H9 (cell line): ENCODE data around the gene ABCG2. TPM values are rescaled to one million over a fixed set of nuclear protein-coding genes. Genes with fewer than 3 reads are reported as not detected.
"Not testable (repeated sequence)": the region's sequence is repeated elsewhere in the genome, so short reads cannot be mapped to it uniquely, and the experiment has no call there.

Experiments
- DNase-seq: peaks from one replicate; pipeline ENCODE4 v3.0.0-alpha.2; 2017
- H2AFZ ChIP-seq: one replicate; pipeline ENCODE4 v1.6.1; 2013; ENCODE audit warnings: mild to moderate bottlenecking, low read length, control low read depth, moderate library complexity
- H2AK5ac ChIP-seq: 2 replicates; pipeline ENCODE4 v1.6.1; 2013; ENCODE audit warnings: low read length, control low read depth, mixed read lengths; ENCODE audit not compliant: insufficient read length
- H2BK120ac ChIP-seq: one replicate; pipeline ENCODE4 v1.6.1; 2013; ENCODE audit warnings: low read depth, mild to moderate bottlenecking, low read length, control low read depth, inconsistent platforms; ENCODE audit not compliant: poor library complexity, severe bottlenecking
- H2BK12ac ChIP-seq: 2 replicates; pipeline ENCODE4 v1.6.1; 2013; ENCODE audit warnings: low read length, control low read depth, mixed read lengths, low read depth; ENCODE audit not compliant: insufficient read length
- H2BK15ac ChIP-seq: 2 replicates; pipeline ENCODE4 v1.6.1; 2013; ENCODE audit warnings: low read depth, low read length, control low read depth
- H2BK20ac ChIP-seq: one replicate; pipeline ENCODE4 v1.6.1; 2013; ENCODE audit warnings: low read depth, mild to moderate bottlenecking, low read length, control low read depth, inconsistent platforms; ENCODE audit not compliant: poor library complexity, severe bottlenecking
- H2BK5ac ChIP-seq: 2 replicates; pipeline ENCODE4 v1.6.1; 2013; ENCODE audit warnings: low read length, control low read depth, mixed read lengths; ENCODE audit not compliant: insufficient read length
- H3K14ac ChIP-seq: 2 replicates; pipeline ENCODE4 v1.6.1; 2013; ENCODE audit warnings: low read length, control low read depth; ENCODE audit not compliant: insufficient read depth
- H3K18ac ChIP-seq: 2 replicates; pipeline ENCODE4 v1.6.1; 2013; ENCODE audit warnings: low read depth, mild to moderate bottlenecking, mixed read lengths, low read length, control low read depth; ENCODE audit not compliant: insufficient read length
- H3K23ac ChIP-seq: 2 replicates; pipeline ENCODE4 v1.6.1; 2013; ENCODE audit warnings: low read length, control low read depth, mixed read lengths, low read depth; ENCODE audit not compliant: insufficient read length
- H3K23me2 ChIP-seq: 2 replicates; pipeline ENCODE4 v1.6.1; 2013; ENCODE audit warnings: low read depth, mild to moderate bottlenecking, mixed read lengths, low read length, control low read depth; ENCODE audit not compliant: insufficient read length, poor library complexity, severe bottlenecking
- H3K27ac ChIP-seq: 2 replicates; pipeline ENCODE4 v1.5.1; 2013; ENCODE audit warnings: low read length, control low read depth, mixed read lengths, low read depth; ENCODE audit not compliant: insufficient read length
- H3K27me3 ChIP-seq: 2 replicates; pipeline ENCODE4 v1.6.1; 2013; ENCODE audit warnings: low read length, control low read depth, inconsistent platforms; ENCODE audit not compliant: insufficient read depth
- H3K4ac ChIP-seq: 2 replicates; pipeline ENCODE4 v1.6.1; 2013; ENCODE audit warnings: low read depth, mild to moderate bottlenecking, control low read depth, inconsistent platforms, low read length, moderate library complexity
- H3K4me1 ChIP-seq: 2 replicates; pipeline ENCODE4 v1.6.1; 2013; ENCODE audit warnings: low read length, control low read depth, inconsistent platforms; ENCODE audit not compliant: insufficient read depth
- H3K4me2 ChIP-seq: 2 replicates; pipeline ENCODE4 v1.6.1; 2013; ENCODE audit warnings: low read length, control low read depth, mixed read lengths; ENCODE audit not compliant: insufficient read length, insufficient read depth
- H3K56ac ChIP-seq: 2 replicates; pipeline ENCODE4 v1.6.1; 2013; ENCODE audit warnings: low read depth, mild to moderate bottlenecking, mixed read lengths, low read length, control low read depth; ENCODE audit not compliant: insufficient read length
- H3K79me1 ChIP-seq: 2 replicates; pipeline ENCODE4 v1.6.1; 2013; ENCODE audit warnings: low read depth, mild to moderate bottlenecking, moderate library complexity, low read length, control low read depth, inconsistent platforms; ENCODE audit not compliant: insufficient read depth, poor library complexity, severe bottlenecking
- H3K79me2 ChIP-seq: 2 replicates; pipeline ENCODE4 v1.6.1; 2013; ENCODE audit warnings: low read length, control low read depth, inconsistent platforms; ENCODE audit not compliant: insufficient read depth
- H3K9ac ChIP-seq: 2 replicates; pipeline ENCODE4 v1.6.1; 2013; ENCODE audit warnings: low read length, control low read depth, mixed read lengths; ENCODE audit not compliant: insufficient read length; ENCODE audit errors: extremely low read depth
- H3K9me3 ChIP-seq: one replicate; pipeline ENCODE4 v1.6.1; 2013; ENCODE audit warnings: low read depth, low read length, inconsistent platforms; ENCODE audit not compliant: control insufficient read depth
- H3T11ph ChIP-seq: one replicate; pipeline ENCODE4 v1.6.1; 2013; ENCODE audit warnings: mild to moderate bottlenecking, low read length, control low read depth, inconsistent platforms
- H4K20me1 ChIP-seq: one replicate; pipeline ENCODE4 v1.6.1; 2013; ENCODE audit not compliant: control insufficient read depth, insufficient read length, insufficient read depth
- H4K5ac ChIP-seq: 2 replicates; pipeline ENCODE4 v1.6.1; 2013; ENCODE audit warnings: low read depth, mild to moderate bottlenecking, mixed read lengths, low read length, control low read depth; ENCODE audit not compliant: insufficient read length
- H4K8ac ChIP-seq: replicated peaks from 2 replicates; pipeline ENCODE4 v1.6.1; 2013; ENCODE audit warnings: low read length, control low read depth, mixed read lengths, low read depth; ENCODE audit not compliant: insufficient read length
- H4K91ac ChIP-seq: 2 replicates; pipeline ENCODE4 v1.6.1; 2013; ENCODE audit warnings: low read depth, mild to moderate bottlenecking, moderate library complexity, mixed read lengths, low read length, control low read depth; ENCODE audit not compliant: insufficient read length
- H3K27ac Mint-ChIP-seq, 3 experiments: 2 replicates in 2 of 3; 3 replicates in 1 of 3; pipeline ENCODE4 v1.8.0; 2020 to 2021; ENCODE audit warnings: mixed read lengths in 3 of 3, mild to moderate bottlenecking in 1 of 3, moderate library complexity in 1 of 3
- H3K27me3 Mint-ChIP-seq: 2 replicates; pipeline ENCODE4 v1.8.0; 2021; ENCODE audit warnings: low read depth, mild to moderate bottlenecking, moderate library complexity, mixed read lengths
- H3K36me3 Mint-ChIP-seq, 3 experiments: 2 replicates in 2 of 3; 3 replicates in 1 of 3; pipeline ENCODE4 v1.8.0; 2020 to 2021; ENCODE audit warnings: low read depth in 3 of 3, mixed read lengths in 3 of 3; ENCODE audit not compliant: insufficient read depth in 1 of 3
- H3K4me1 Mint-ChIP-seq, 2 experiments: 2 replicates each; pipeline ENCODE4 v1.8.0; 2020; ENCODE audit warnings: mixed read lengths in 2 of 2
- H3K4me3 Mint-ChIP-seq, 2 experiments: 2 replicates in 1 of 2; 3 replicates in 1 of 2; pipeline ENCODE4 v1.8.0; 2020 to 2021; ENCODE audit warnings: mild to moderate bottlenecking in 2 of 2, mixed read lengths in 2 of 2, moderate library complexity in 1 of 2
- H3K9me3 Mint-ChIP-seq, 2 experiments: 2 replicates in 1 of 2; 3 replicates in 1 of 2; pipeline ENCODE4 v1.8.0; 2020; ENCODE audit warnings: mild to moderate bottlenecking in 2 of 2, mixed read lengths in 2 of 2, moderate library complexity in 1 of 2
- WGBS: extraction: QIAGEN DNeasy Blood & Tissue Kit; methylation state at CpG from one replicate; pipeline ENCODE4 v1.1.7; 2013; ENCODE audit warnings: missing lambda C conversion rate, low lambda C conversion rate, mixed read lengths; ENCODE audit not compliant: insufficient read length; ENCODE audit errors: extremely low coverage; 5-methylcytosine and 5-hydroxymethylcytosine counted together
- total RNA-seq: library from RNA; stranded (reverse); gene quantifications from 2 replicates; pipeline ENCODE4 v1.2.1, GENCODE V29; 2021
- TF ChIP-seq, protein P1 (sequence below): fragments of 200-600 bp; sonication (generic); conservative IDR thresholded peaks from 3 replicates; pipeline ENCODE4 v1.8.0; 2021; ENCODE audit warnings: antibody characterized with exemption, mild to moderate bottlenecking

ABCG2 gene
- total RNA-seq, 1 experiment from 2014 or later = 1.5 TPM

DNA sequence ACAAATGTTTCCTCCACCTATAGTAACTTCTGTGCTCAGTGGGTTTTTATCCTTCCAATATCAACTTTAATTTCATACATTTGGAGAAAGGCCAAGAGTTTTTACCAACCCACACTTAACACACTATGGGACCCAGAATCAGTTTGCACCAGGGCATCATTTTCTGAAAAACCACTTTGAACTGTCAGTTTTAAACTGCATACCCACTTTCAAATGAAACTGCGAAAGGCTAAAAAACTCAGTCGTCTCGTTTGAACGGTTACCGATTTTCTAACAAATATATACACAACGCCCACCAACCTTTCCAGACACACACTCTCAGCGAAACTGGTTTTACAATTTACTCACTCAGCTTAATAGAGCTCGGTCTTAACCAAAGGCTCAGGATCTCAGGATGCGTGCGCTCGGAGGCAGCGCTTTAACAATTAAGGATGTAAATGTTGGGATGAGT is 376 bp downstream of the ABCG2 start:
- Mint-ChIP-seq H3K9me3 (peaks cover 2% of the 10 kb centered on the region in 2 experiments; a peak in 1 of 5 replicates), H3K36me3 (peaks cover 0 to 3% (median 0%) of the 10 kb centered on the region in 3 experiments; a peak in 2 of 7 replicates), H3K27ac (peak overlapping the region in 1 of 3 experiments; percentile 83; a peak in 1 of 7 replicates), H3K27me3 (peaks cover 31% of the 10 kb centered on the region), H3K4me3 (peak overlapping the region; percentile 75 to 86), H3K4me1 (peaks cover 22% of the 10 kb centered on the region in 2 experiments)
- Histone ChIP-seq H3K23ac (no peak overlapping the region), H2AFZ (no peak overlapping the region), H2BK12ac (no peak overlapping the region), H2AK5ac (no peak overlapping the region), H4K91ac (no peak overlapping the region), H3T11ph (no peak overlapping the region), H3K9me3 (no peaks in the 10 kb centered on the region), H4K20me1 (no peaks in the 10 kb centered on the region), H3K79me2 (no peaks in the 10 kb centered on the region), H4K8ac (no peak overlapping the region), H3K9ac (peak overlapping the region; percentile 11), H3K27ac (no peak overlapping the region), H3K14ac (no peak overlapping the region; the same call in 1 of the 2 replicates), H3K27me3 (peaks cover 2% of the 10 kb centered on the region; the same call in 1 of the 2 replicates), H2BK5ac (no peak overlapping the region), H2BK20ac (no peak overlapping the region), H3K56ac (no peak overlapping the region), H3K4me2 (peak overlapping the region; percentile 61), H3K23me2 (peaks cover 5% of the 10 kb centered on the region), H3K79me1 (no peaks in the 10 kb centered on the region), H2BK15ac (no peak overlapping the region), H4K5ac (no peak overlapping the region), H3K4ac (no peak overlapping the region), H3K4me1 (peaks cover 2% of the 10 kb centered on the region; the same call in 1 of the 2 replicates), H3K18ac (no peak overlapping the region), H2BK120ac (no peak overlapping the region)
- no CpG with 5 or more reads among the region's 12 CpGs for WGBS
- no peak for DNase-seq
- TF ChIP-seq, protein P1, sequence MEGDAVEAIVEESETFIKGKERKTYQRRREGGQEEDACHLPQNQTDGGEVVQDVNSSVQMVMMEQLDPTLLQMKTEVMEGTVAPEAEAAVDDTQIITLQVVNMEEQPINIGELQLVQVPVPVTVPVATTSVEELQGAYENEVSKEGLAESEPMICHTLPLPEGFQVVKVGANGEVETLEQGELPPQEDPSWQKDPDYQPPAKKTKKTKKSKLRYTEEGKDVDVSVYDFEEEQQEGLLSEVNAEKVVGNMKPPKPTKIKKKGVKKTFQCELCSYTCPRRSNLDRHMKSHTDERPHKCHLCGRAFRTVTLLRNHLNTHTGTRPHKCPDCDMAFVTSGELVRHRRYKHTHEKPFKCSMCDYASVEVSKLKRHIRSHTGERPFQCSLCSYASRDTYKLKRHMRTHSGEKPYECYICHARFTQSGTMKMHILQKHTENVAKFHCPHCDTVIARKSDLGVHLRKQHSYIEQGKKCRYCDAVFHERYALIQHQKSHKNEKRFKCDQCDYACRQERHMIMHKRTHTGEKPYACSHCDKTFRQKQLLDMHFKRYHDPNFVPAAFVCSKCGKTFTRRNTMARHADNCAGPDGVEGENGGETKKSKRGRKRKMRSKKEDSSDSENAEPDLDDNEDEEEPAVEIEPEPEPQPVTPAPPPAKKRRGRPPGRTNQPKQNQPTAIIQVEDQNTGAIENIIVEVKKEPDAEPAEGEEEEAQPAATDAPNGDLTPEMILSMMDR = no peak

- not testable (repeated sequence) for H3K27ac ChIP-seq, H2BK20ac ChIP-seq, H2BK5ac ChIP-seq, H3K9me3 Mint-ChIP-seq, H4K91ac ChIP-seq, H2BK12ac ChIP-seq, H4K8ac ChIP-seq, H2AFZ ChIP-seq, H3K4me3 Mint-ChIP-seq, H3K4me2 ChIP-seq, H3K23ac ChIP-seq, H3T11ph ChIP-seq, H3K27me3 ChIP-seq, H3K36me3 Mint-ChIP-seq, H4K20me1 ChIP-seq, H2AK5ac ChIP-seq, H4K5ac ChIP-seq, H3K56ac ChIP-seq, H3K14ac ChIP-seq, H3K79me1 ChIP-seq, H3K4ac ChIP-seq, H3K9ac ChIP-seq, H3K18ac ChIP-seq, H3K79me2 ChIP-seq, H3K23me2 ChIP-seq, DNase-seq, H2BK120ac ChIP-seq, H2BK15ac ChIP-seq, H3K9me3 ChIP-seq
- Mint-ChIP-seq H3K27ac (0 out of 7 replicates have a peak overlapping the region, but pooled peaks of 1 of the 3 experiments have one; percentile 3), H3K27me3 (peaks cover 10% of the 10 kb centered on the region), H3K4me1 (peaks cover 35 to 42% of the 10 kb centered on the region in 2 experiments)
- H3K4me1 ChIP-seq = peaks cover 11% of the 10 kb centered on the region
- WGBS = no CpG with 5 or more reads among the region's 8 CpGs
Measured at GRCh38 chr4:88152331-88152730, 6.1 kb downstream of the ABCG2 start.
